Panc1 (cell line): ENCODE measurements around the gene BIRC7. TPM values are rescaled to one million over a fixed set of nuclear protein-coding genes. Genes with fewer than 3 reads are reported as not detected.

Experiments
- ATAC-seq: fragments of 200-7000 bp; cut with Tn5 transposase; 2 replicates; pipeline ENCODE4 v1.9.1; 2020; ENCODE audit warnings: mild to moderate bottlenecking, moderate library complexity
- BruUV-seq: library from RNA; stranded (reverse); fragments of 400-500 nt; replicated peaks from 2 replicates; lab custom pipeline; 2021; lab: Mats Ljungman, UMichigan
- CTCF ChIA-PET: fragments of 300-600 bp; sonication (Branson Sonifier 250); formaldehyde crosslinking; loops from one replicate; lab custom pipeline; 2022; ENCODE audit warnings: antibody characterized with exemption; lab: Charles Lee
- POLR2A ChIA-PET: fragments of 300-600 bp; sonication (Branson Sonifier 250); formaldehyde crosslinking; loops from one replicate; lab custom pipeline; 2022; ENCODE audit warnings: antibody characterized with exemption; lab: Charles Lee
- DNase-seq: peaks from one replicate; pipeline ENCODE4 v3.0.0-alpha.2; 2010; ENCODE audit warnings: low read depth, low spot score
- H3K27ac ChIP-seq: 2 replicates; pipeline ENCODE4 v1.5.1; 2011; ENCODE audit warnings: mild to moderate bottlenecking, low read length, inconsistent platforms
- H3K27me3 ChIP-seq: fragments of 200-500 bp; sonication (Bioruptor generic); 2 replicates; pipeline ENCODE4 v1.6.0; 2014; ENCODE audit warnings: low read length, inconsistent platforms; ENCODE audit not compliant: control insufficient read depth, insufficient read depth
- H3K36me3 ChIP-seq: fragments of 200-500 bp; sonication (Bioruptor generic); 2 replicates; pipeline ENCODE4 v1.5.1; 2014; ENCODE audit warnings: inconsistent platforms, mild to moderate bottlenecking, low read length, moderate library complexity; ENCODE audit not compliant: control insufficient read depth, insufficient read depth
- H3K4me1 ChIP-seq: 2 replicates; pipeline ENCODE4 v1.5.1; 2011; ENCODE audit warnings: inconsistent platforms, mild to moderate bottlenecking, low read length, moderate library complexity; ENCODE audit not compliant: control insufficient read depth, insufficient read depth
- H3K4me3 ChIP-seq, 2 experiments: 2 replicates each; pipeline ENCODE4 v1.5.1; 2011 to 2012; ENCODE audit warnings: low read depth in 2 of 2, low read length in 2 of 2, mild to moderate bottlenecking in 2 of 2, inconsistent platforms in 1 of 2, moderate library complexity in 1 of 2
- H3K9me3 ChIP-seq: fragments of 200-500 bp; sonication (Bioruptor generic); 2 replicates; pipeline ENCODE4 v1.5.1; 2014; ENCODE audit warnings: low read depth, mild to moderate bottlenecking, inconsistent platforms, low read length, moderate library complexity; ENCODE audit not compliant: control insufficient read depth, insufficient read depth
- POLR2AphosphoS5 ChIP-seq: IDR thresholded peaks from 2 replicates; pipeline ENCODE4 v1.6.1; 2012; ENCODE audit warnings: mild to moderate bottlenecking, low read depth, low read length, moderate library complexity
- SIN3A ChIP-seq: IDR thresholded peaks from 2 replicates; pipeline ENCODE4 v1.6.1; 2012; ENCODE audit warnings: low read depth, mild to moderate bottlenecking, low read length, moderate library complexity, borderline replicate concordance; ENCODE audit not compliant: insufficient read depth
- TCF7L2 ChIP-seq: IDR thresholded peaks from 2 replicates; pipeline ENCODE4 v1.6.1; 2011; ENCODE audit warnings: mild to moderate bottlenecking, low read depth, low read length, inconsistent platforms
- in situ Hi-C: cut with HindIII; loops from 2 replicates; pipeline ENCODE4 v1.10.0; 2016; ENCODE audit warnings: low sequenced_read_pairs, low pct_unique_long_range_greater_than_20kb
- intact Hi-C: fragments of 100-400 bp; cut with micrococcal nuclease; formaldehyde crosslinking; loops from one replicate; pipeline ENCODE4 v1.10.0; 2022; ENCODE audit not compliant: unreplicated experiment
- total RNA-seq: library from RNA; stranded (reverse); gene quantifications from one replicate; pipeline ENCODE4 v1.2.1, GENCODE V29; 2021; ENCODE audit not compliant: unreplicated experiment
- TF ChIP-seq, protein P1 (sequence below): fragments of 450-650 bp; IDR thresholded peaks from 2 replicates; pipeline ENCODE4 v1.5.1; 2017; ENCODE audit warnings: mild to moderate bottlenecking
- TF ChIP-seq, protein P2 (sequence below), 2 experiments: IDR thresholded peaks; 2 replicates each; pipeline ENCODE4 v1.6.1; 2011 to 2012; ENCODE audit warnings: low read depth in 2 of 2, control low read depth in 1 of 2, low read length in 1 of 2, mild to moderate bottlenecking in 1 of 2, moderate library complexity in 1 of 2; ENCODE audit not compliant: insufficient read depth in 1 of 2

Gene BIRC7
- total RNA-seq, 1 experiment from 2014 or later, result 9.0 TPM

DNA sequence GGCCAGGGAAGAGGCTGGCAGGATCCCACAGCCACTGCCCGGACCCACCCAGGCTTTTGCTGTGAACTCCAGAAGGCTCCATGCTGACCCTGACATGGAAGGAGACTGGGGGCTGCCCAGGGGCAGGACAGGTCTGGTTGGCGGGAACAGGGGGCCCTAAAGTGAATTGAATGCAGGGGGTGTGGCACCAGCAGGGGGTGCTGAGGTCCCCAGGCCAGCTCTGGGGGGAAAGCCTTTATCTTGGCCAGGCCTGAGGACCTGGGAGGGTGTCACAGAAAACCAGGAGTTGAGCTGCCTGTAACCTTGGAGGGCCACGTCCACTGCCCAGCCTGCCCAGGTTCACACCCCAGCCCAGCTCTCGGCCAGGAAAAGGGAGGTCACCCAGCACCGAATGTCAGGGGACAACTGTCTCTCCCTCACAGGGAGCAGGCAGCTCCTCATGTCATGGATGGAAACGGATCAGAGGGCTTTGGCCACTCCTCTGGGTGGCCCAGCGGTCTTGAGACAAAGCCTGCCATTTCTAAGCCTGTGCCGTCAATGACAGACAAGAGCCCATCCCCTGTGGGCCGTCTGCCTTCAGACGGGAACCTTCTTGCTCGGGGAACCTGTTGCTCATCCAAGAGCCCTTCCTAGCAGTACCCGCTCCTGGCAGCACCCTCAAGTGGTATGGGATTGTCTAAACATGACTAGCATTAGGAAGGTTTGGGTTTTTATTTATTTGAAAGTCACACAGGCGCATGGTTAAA, 16.8 kb upstream of the BIRC7 start:
- ATAC-seq (no peak), DNase-seq (no peak)
- ChIA-PET POLR2A (no interaction called here), CTCF (no interaction called here)
- H3K27me3 ChIP-seq, result no peaks in the 10 kb centered on the region
- peaks cover 19% of the 10 kb centered on the region for H3K4me1 ChIP-seq
- H3K9me3 ChIP-seq, result no peaks in the 10 kb centered on the region
- H3K36me3 ChIP-seq, result peaks cover 8% of the 10 kb centered on the region
- TF ChIP-seq, protein P1, sequence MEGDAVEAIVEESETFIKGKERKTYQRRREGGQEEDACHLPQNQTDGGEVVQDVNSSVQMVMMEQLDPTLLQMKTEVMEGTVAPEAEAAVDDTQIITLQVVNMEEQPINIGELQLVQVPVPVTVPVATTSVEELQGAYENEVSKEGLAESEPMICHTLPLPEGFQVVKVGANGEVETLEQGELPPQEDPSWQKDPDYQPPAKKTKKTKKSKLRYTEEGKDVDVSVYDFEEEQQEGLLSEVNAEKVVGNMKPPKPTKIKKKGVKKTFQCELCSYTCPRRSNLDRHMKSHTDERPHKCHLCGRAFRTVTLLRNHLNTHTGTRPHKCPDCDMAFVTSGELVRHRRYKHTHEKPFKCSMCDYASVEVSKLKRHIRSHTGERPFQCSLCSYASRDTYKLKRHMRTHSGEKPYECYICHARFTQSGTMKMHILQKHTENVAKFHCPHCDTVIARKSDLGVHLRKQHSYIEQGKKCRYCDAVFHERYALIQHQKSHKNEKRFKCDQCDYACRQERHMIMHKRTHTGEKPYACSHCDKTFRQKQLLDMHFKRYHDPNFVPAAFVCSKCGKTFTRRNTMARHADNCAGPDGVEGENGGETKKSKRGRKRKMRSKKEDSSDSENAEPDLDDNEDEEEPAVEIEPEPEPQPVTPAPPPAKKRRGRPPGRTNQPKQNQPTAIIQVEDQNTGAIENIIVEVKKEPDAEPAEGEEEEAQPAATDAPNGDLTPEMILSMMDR, result peak; percentile 36
- no peak for TF ChIP-seq POLR2AphosphoS5
- TF ChIP-seq, protein P2, sequence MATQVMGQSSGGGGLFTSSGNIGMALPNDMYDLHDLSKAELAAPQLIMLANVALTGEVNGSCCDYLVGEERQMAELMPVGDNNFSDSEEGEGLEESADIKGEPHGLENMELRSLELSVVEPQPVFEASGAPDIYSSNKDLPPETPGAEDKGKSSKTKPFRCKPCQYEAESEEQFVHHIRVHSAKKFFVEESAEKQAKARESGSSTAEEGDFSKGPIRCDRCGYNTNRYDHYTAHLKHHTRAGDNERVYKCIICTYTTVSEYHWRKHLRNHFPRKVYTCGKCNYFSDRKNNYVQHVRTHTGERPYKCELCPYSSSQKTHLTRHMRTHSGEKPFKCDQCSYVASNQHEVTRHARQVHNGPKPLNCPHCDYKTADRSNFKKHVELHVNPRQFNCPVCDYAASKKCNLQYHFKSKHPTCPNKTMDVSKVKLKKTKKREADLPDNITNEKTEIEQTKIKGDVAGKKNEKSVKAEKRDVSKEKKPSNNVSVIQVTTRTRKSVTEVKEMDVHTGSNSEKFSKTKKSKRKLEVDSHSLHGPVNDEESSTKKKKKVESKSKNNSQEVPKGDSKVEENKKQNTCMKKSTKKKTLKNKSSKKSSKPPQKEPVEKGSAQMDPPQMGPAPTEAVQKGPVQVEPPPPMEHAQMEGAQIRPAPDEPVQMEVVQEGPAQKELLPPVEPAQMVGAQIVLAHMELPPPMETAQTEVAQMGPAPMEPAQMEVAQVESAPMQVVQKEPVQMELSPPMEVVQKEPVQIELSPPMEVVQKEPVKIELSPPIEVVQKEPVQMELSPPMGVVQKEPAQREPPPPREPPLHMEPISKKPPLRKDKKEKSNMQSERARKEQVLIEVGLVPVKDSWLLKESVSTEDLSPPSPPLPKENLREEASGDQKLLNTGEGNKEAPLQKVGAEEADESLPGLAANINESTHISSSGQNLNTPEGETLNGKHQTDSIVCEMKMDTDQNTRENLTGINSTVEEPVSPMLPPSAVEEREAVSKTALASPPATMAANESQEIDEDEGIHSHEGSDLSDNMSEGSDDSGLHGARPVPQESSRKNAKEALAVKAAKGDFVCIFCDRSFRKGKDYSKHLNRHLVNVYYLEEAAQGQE (IDR thresholded peaks at IDR 0.05; ENCODE audit: insufficient read depth in 1 of 2, low read depth in 2 of 2, low read length in 1 of 2), result no peak
- H3K27ac ChIP-seq, result no peak overlapping the region
- no TSS peak for BruUV-seq
- intact Hi-C loops, result no loop called here
- in situ Hi-C loops, result no loop called here
- no peak overlapping the region for H3K4me3 ChIP-seq

GRCh38 chr20:63219447-63219821, 16.3 kb upstream of the BIRC7 start:
- TF ChIP-seq POLR2AphosphoS5 (no peak), SIN3A (no peak), TCF7L2 (no peak)
- TF ChIP-seq, protein P2 (IDR thresholded peaks at IDR 0.05; ENCODE audit: insufficient read depth in 1 of 2, low read depth in 2 of 2, low read length in 1 of 2), result no peak
- TF ChIP-seq, protein P1, result no peak
- H3K27me3 ChIP-seq, result no peaks in the 10 kb centered on the region
- no peak for ATAC-seq
- H3K4me1 ChIP-seq, result peaks cover 22% of the 10 kb centered on the region
- DNase-seq, result no peak
- no peak overlapping the region for H3K27ac ChIP-seq
- BruUV-seq, result no TSS peak
- intact Hi-C loops (no loop called here), in situ Hi-C loops (no loop called here)
- peaks cover 4% of the 10 kb centered on the region; the same call in 1 of the 2 replicates for H3K36me3 ChIP-seq
- no peak overlapping the region for H3K4me3 ChIP-seq
- CTCF ChIA-PET, result no interaction called here
- H3K9me3 ChIP-seq, result no peaks in the 10 kb centered on the region
- POLR2A ChIA-PET, result no interaction called here
